ENCODE results near the gene HORMAD2.
"Not testable (repeated sequence)": the region's sequence is repeated elsewhere in the genome, so short reads cannot be mapped to it uniquely, and the experiment has no call there.

HORMAD2 gene

GRCh38 chr22:30059346-30060020 lies 20.8 kb upstream of the HORMAD2 start:
- H3K9me3 ChIP-seq (ENCODE audit: control insufficient read depth in 1 of 2, low read length in 2 of 2), result peaks cover 3 to 10% of the 10 kb centered on the region in 2 donors
- not testable (repeated sequence) for H3K4me3 ChIP-seq (ENCODE audit: low read depth in 1 of 2, low read length in 2 of 2); H3K27me3 ChIP-seq (ENCODE audit: low read depth, low read length); H3K4me1 ChIP-seq (ENCODE audit: control insufficient read depth in 1 of 2, insufficient read depth in 2 of 2, low read length in 2 of 2); H3K27ac ChIP-seq (ENCODE audit: low read length); H3K36me3 ChIP-seq (ENCODE audit: control insufficient read depth in 1 of 2, insufficient read depth in 2 of 2, low read length in 2 of 2)

DNA sequence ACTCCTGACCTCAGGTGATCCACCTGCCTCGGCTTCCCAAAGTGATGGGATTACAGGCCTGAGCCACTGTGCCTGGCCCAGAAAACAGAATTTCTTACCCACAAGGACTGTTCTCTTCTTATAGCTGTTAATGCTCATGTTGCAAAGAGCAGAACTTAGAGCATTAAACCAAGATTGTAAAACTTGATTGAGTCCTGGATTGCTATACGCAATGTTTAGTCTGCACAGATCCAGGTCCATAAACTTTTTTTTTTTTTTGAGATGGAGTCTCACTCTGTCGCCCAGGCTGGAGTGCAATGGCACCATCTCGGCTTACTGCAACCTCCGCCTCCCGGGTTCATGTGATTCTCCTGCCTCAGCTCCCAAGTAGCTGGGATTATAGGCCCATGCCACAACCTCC lies 19.2 kb upstream of the HORMAD2 start:
- not testable (repeated sequence) for H3K4me1 ChIP-seq (ENCODE audit: control insufficient read depth in 1 of 2, insufficient read depth in 2 of 2, low read length in 2 of 2); H3K27ac ChIP-seq (ENCODE audit: low read length); H3K27me3 ChIP-seq (ENCODE audit: low read depth, low read length); H3K4me3 ChIP-seq (ENCODE audit: low read depth in 1 of 2, low read length in 2 of 2); H3K36me3 ChIP-seq (ENCODE audit: control insufficient read depth in 1 of 2, insufficient read depth in 2 of 2, low read length in 2 of 2)
- peaks cover 4 to 10% of the 10 kb centered on the region in 2 donors for H3K9me3 ChIP-seq (ENCODE audit: control insufficient read depth in 1 of 2, low read length in 2 of 2)

DNA sequence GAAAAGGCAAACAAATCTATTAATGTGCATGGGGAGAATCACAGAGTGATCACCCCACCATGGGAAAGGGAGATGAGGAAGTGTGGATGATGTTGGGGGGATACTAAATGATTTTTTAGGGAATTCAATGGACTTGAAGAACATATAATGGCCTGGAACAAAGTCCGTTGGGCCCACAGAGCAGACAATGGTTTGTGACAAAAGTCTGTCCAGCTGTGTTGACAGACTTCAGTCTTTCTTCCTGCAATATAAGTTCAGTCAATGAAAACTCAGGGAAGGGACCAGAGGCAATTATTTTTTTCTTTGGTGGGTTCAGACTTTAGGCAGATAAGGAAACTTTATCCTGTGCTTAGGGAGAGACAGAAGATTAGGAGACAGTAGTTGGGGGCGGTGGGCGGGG lies 18.0 kb upstream of the HORMAD2 start:
- H3K4me3 ChIP-seq (ENCODE audit: low read depth in 1 of 2, low read length in 2 of 2), result no peak overlapping the region
- no peak overlapping the region for H3K27ac ChIP-seq (ENCODE audit: low read length)
- peaks cover 4 to 6% of the 10 kb centered on the region in 2 donors for H3K9me3 ChIP-seq (ENCODE audit: control insufficient read depth in 1 of 2, low read length in 2 of 2)
- H3K27me3 ChIP-seq (ENCODE audit: low read depth, low read length), result no peaks in the 10 kb centered on the region
- H3K4me1 ChIP-seq (ENCODE audit: control insufficient read depth in 1 of 2, insufficient read depth in 2 of 2, low read length in 2 of 2), result no peaks in the 10 kb centered on the region
- H3K36me3 ChIP-seq (ENCODE audit: control insufficient read depth in 1 of 2, insufficient read depth in 2 of 2, low read length in 2 of 2), result no peaks in the 10 kb centered on the region

GRCh38 chr22:30062950-30063349 lies 17.3 kb upstream of the HORMAD2 start:
- Histone ChIP-seq H3K9me3 (ENCODE audit: control insufficient read depth in 1 of 2, low read length in 2 of 2) (peaks cover 3 to 4% of the 10 kb centered on the region in 2 donors), H3K36me3 (ENCODE audit: control insufficient read depth in 1 of 2, insufficient read depth in 2 of 2, low read length in 2 of 2) (no peaks in the 10 kb centered on the region), H3K27me3 (ENCODE audit: low read depth, low read length) (no peaks in the 10 kb centered on the region), H3K4me1 (ENCODE audit: control insufficient read depth in 1 of 2, insufficient read depth in 2 of 2, low read length in 2 of 2) (no peaks in the 10 kb centered on the region), H3K27ac (ENCODE audit: low read length) (no peak overlapping the region), H3K4me3 (ENCODE audit: low read depth in 1 of 2, low read length in 2 of 2) (no peak overlapping the region)

GRCh38 chr22:30064172-30064571 lies 16.1 kb upstream of the HORMAD2 start:
- Histone ChIP-seq H3K4me3 (ENCODE audit: low read depth in 1 of 2, low read length in 2 of 2) (no peak overlapping the region), H3K9me3 (ENCODE audit: control insufficient read depth in 1 of 2, low read length in 2 of 2) (peaks cover 3 to 4% of the 10 kb centered on the region in 2 donors), H3K4me1 (ENCODE audit: control insufficient read depth in 1 of 2, insufficient read depth in 2 of 2, low read length in 2 of 2) (no peaks in the 10 kb centered on the region), H3K27ac (ENCODE audit: low read length) (no peak overlapping the region), H3K36me3 (ENCODE audit: control insufficient read depth in 1 of 2, insufficient read depth in 2 of 2, low read length in 2 of 2) (no peaks in the 10 kb centered on the region), H3K27me3 (ENCODE audit: low read depth, low read length) (no peaks in the 10 kb centered on the region)

GRCh38 chr22:30073743-30074142 lies 6.5 kb upstream of the HORMAD2 start:
- Histone ChIP-seq H3K36me3 (ENCODE audit: control insufficient read depth in 1 of 2, insufficient read depth in 2 of 2, low read length in 2 of 2) (no peaks in the 10 kb centered on the region), H3K27ac (ENCODE audit: low read length) (no peak overlapping the region), H3K27me3 (ENCODE audit: low read depth, low read length) (no peaks in the 10 kb centered on the region), H3K9me3 (ENCODE audit: control insufficient read depth in 1 of 2, low read length in 2 of 2) (no peaks in the 10 kb centered on the region), H3K4me1 (ENCODE audit: control insufficient read depth in 1 of 2, insufficient read depth in 2 of 2, low read length in 2 of 2) (no peaks in the 10 kb centered on the region), H3K4me3 (ENCODE audit: low read depth in 1 of 2, low read length in 2 of 2) (no peak overlapping the region)

GRCh38 chr22:30074147-30074546 lies 6.1 kb upstream of the HORMAD2 start:
- Histone ChIP-seq H3K4me1 (ENCODE audit: control insufficient read depth in 1 of 2, insufficient read depth in 2 of 2, low read length in 2 of 2) (no peaks in the 10 kb centered on the region), H3K4me3 (ENCODE audit: low read depth in 1 of 2, low read length in 2 of 2) (no peak overlapping the region), H3K9me3 (ENCODE audit: control insufficient read depth in 1 of 2, low read length in 2 of 2) (no peaks in the 10 kb centered on the region), H3K27me3 (ENCODE audit: low read depth, low read length) (no peaks in the 10 kb centered on the region), H3K27ac (ENCODE audit: low read length) (no peak overlapping the region), H3K36me3 (ENCODE audit: control insufficient read depth in 1 of 2, insufficient read depth in 2 of 2, low read length in 2 of 2) (no peaks in the 10 kb centered on the region)

DNA sequence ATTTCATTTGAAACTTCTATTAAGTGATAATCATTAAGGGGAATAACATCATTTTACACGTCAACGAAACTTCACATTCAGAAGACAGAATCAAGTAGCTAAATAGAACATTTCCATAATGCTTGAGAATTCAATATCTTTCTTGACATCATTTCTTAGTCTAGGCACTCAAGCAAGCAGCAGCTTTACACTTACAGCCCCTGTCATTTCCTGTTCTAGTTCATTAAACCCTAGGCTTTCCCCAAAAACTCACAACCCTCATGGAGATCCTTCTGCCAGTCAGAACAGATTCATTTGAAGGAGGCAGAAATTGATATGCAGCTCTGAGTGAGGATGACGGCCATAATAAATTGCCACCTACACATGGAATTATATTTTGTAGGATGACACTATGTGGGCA lies 5.3 kb upstream of the HORMAD2 start:
- no peaks in the 10 kb centered on the region for H3K4me1 ChIP-seq (ENCODE audit: control insufficient read depth in 1 of 2, insufficient read depth in 2 of 2, low read length in 2 of 2)
- no peak overlapping the region for H3K4me3 ChIP-seq (ENCODE audit: low read depth in 1 of 2, low read length in 2 of 2)
- no peak overlapping the region for H3K27ac ChIP-seq (ENCODE audit: low read length)
- H3K36me3 ChIP-seq (ENCODE audit: control insufficient read depth in 1 of 2, insufficient read depth in 2 of 2, low read length in 2 of 2), result no peaks in the 10 kb centered on the region
- H3K27me3 ChIP-seq (ENCODE audit: low read depth, low read length), result no peaks in the 10 kb centered on the region
- H3K9me3 ChIP-seq (ENCODE audit: control insufficient read depth in 1 of 2, low read length in 2 of 2), result no peaks in the 10 kb centered on the region

DNA sequence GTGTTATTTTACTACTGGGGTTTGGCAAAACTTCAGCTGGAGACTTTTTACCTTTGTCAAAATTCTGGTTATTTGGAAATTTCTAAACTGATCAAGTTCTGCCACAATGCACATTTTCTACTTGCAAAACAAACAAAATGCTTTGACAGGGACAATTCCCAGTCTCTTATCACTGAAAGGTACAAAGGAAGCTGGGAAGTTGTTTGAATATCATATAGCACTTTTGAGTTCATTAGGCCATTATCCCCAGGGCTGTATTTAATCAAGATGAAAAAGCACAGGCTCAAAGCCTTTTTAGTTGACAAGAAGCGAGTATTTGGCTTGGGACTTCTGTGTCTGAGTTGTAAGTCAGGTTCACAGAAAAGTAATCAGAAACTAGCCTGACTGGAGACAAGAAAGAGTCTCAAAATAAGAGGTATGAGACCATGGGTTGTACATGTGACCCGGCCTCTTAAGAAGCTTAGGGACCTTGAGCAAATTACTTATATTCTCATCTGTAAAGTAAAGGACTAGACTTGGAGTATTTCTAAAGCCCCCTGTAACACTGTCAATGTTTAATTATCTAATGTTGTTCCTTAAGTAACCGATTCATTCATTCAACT lies 2.9 kb upstream of the HORMAD2 start:
- Histone ChIP-seq H3K36me3 (ENCODE audit: control insufficient read depth in 1 of 2, insufficient read depth in 2 of 2, low read length in 2 of 2) (no peaks in the 10 kb centered on the region), H3K4me3 (ENCODE audit: low read depth in 1 of 2, low read length in 2 of 2) (no peak overlapping the region), H3K4me1 (ENCODE audit: control insufficient read depth in 1 of 2, insufficient read depth in 2 of 2, low read length in 2 of 2) (no peaks in the 10 kb centered on the region), H3K27ac (ENCODE audit: low read length) (no peak overlapping the region), H3K9me3 (ENCODE audit: control insufficient read depth in 1 of 2, low read length in 2 of 2) (no peaks in the 10 kb centered on the region), H3K27me3 (ENCODE audit: low read depth, low read length) (peaks cover 8% of the 10 kb centered on the region)

DNA sequence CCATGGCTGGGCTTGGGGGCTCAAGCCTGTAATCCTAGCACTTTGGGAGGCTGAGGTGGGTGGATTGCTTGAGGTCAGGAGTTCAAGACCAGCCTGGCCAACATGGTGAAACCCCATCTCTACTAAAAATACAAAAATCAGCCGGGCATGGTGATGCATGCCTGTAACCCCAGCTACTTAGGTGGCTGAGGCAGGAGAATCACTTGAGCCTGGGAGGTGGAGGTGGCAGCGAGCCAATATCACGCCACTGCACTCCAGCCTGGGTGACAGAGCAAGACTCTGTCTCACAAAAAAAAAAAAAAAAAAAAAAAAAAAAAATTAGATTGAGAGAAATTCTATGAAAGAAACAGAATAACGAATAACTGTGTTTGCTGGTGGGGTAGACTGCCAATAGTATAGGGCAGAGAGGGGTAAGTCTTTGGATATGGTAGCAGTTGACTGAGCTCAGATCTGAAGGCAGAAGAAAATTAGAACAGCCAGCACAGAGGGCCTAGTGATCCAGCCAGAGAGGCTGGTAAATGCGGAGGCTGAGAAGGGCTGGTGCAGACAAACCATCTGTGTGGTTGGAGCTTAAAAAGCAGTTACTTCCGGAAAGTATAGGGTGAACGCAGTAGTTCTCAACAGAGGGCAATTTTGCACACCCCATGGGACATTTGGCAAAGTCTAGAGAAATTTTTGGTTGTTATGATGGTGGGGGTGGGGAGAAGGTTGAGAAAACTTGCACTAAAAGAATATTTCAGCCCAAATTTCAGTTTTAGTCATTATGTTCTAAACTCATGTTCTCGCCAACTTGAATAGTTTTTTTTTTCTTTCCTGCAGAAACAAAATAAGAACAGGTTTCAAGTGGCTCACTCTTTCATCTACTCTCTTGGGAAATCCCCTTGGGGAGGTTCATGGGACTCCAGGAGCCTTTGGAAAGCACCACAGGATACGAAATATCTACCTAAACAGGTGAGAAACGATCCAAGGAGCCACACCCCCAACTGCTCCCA lies 1.6 kb upstream of the HORMAD2 start:
- no peak overlapping the region for H3K4me3 ChIP-seq (ENCODE audit: low read depth in 1 of 2, low read length in 2 of 2)
- peaks cover 8% of the 10 kb centered on the region for H3K27me3 ChIP-seq (ENCODE audit: low read depth, low read length)
- no peaks in the 10 kb centered on the region for H3K36me3 ChIP-seq (ENCODE audit: control insufficient read depth in 1 of 2, insufficient read depth in 2 of 2, low read length in 2 of 2)
- H3K9me3 ChIP-seq (ENCODE audit: control insufficient read depth in 1 of 2, low read length in 2 of 2), result no peaks in the 10 kb centered on the region
- H3K4me1 ChIP-seq (ENCODE audit: control insufficient read depth in 1 of 2, insufficient read depth in 2 of 2, low read length in 2 of 2), result no peaks in the 10 kb centered on the region
- no peak overlapping the region for H3K27ac ChIP-seq (ENCODE audit: low read length)

GRCh38 chr22:30080805-30081204 lies 541 bp downstream of the HORMAD2 start:
- H3K9me3 ChIP-seq (ENCODE audit: control insufficient read depth in 1 of 2, low read length in 2 of 2), result no peaks in the 10 kb centered on the region
- H3K4me3 ChIP-seq (ENCODE audit: low read depth in 1 of 2, low read length in 2 of 2), result no peak overlapping the region
- H3K27ac ChIP-seq (ENCODE audit: low read length), result no peak overlapping the region
- no peaks in the 10 kb centered on the region for H3K36me3 ChIP-seq (ENCODE audit: control insufficient read depth in 1 of 2, insufficient read depth in 2 of 2, low read length in 2 of 2)
- H3K27me3 ChIP-seq (ENCODE audit: low read depth, low read length), result peaks cover 8% of the 10 kb centered on the region
- H3K4me1 ChIP-seq (ENCODE audit: control insufficient read depth in 1 of 2, insufficient read depth in 2 of 2, low read length in 2 of 2), result no peaks in the 10 kb centered on the region
